GM18517 (cell line): ENCODE data around the gene HES3.

Experiments used
- ATAC-seq: cut with Tn5 transposase; IDR thresholded peaks from one replicate; pipeline ENCODE4 v1.9.1; 2021; ENCODE audit warnings: mild to moderate bottlenecking, moderate library complexity; ENCODE audit not compliant: unreplicated experiment

Gene HES3

GRCh38 chr1:6245086-6245868, 1.3 kb downstream of the HES3 start:
- no peak for ATAC-seq

- ATAC-seq = no peak
Measured at GRCh38 chr1:6245869-6246496, 2.0 kb downstream of the HES3 start.

- no peak for ATAC-seq
Measured at GRCh38 chr1:6246497-6247467, 2.8 kb downstream of the HES3 start.

- no peak for ATAC-seq
Measured at GRCh38 chr1:6247651-6248050, 3.7 kb downstream of the HES3 start.

GRCh38 chr1:6248161-6248776, 4.3 kb downstream of the HES3 start:
- no peak for ATAC-seq

- no peak for ATAC-seq
Measured at GRCh38 chr1:6248932-6249738, 5.2 kb downstream of the HES3 start.

GRCh38 chr1:6249739-6250689, 6.0 kb downstream of the HES3 start:
- ATAC-seq = no peak

- no peak for ATAC-seq
Measured at GRCh38 chr1:6251233-6251632, 7.3 kb downstream of the HES3 start.

GRCh38 chr1:6251681-6252373, 7.8 kb downstream of the HES3 start:
- no peak for ATAC-seq

- ATAC-seq = no peak
Measured at GRCh38 chr1:6252374-6252710, 8.4 kb downstream of the HES3 start.

- no peak for ATAC-seq
Measured at GRCh38 chr1:6253380-6253779, 9.4 kb downstream of the HES3 start.

GRCh38 chr1:6254691-6255090, 10.7 kb downstream of the HES3 start:
- ATAC-seq = no peak

GRCh38 chr1:6256645-6257044, 12.7 kb downstream of the HES3 start:
- no peak for ATAC-seq

GRCh38 chr1:6257541-6258069, 13.6 kb downstream of the HES3 start:
- ATAC-seq = no peak

GRCh38 chr1:6258675-6259074, 14.7 kb downstream of the HES3 start:
- ATAC-seq = no peak

- no peak for ATAC-seq
Measured at GRCh38 chr1:6259491-6260362, 15.7 kb downstream of the HES3 start.

- no peak for ATAC-seq
Measured at GRCh38 chr1:6260433-6260934, 16.5 kb downstream of the HES3 start.
